IMR-90 (cell line): ENCODE data around the gene SNRPD3. TPM values are rescaled to one million over a fixed set of nuclear protein-coding genes. Genes with fewer than 3 reads are reported as not detected.

Source experiments
- ATAC-seq: fragments of 200-7000 bp; cut with Tn5 transposase; 2 replicates; pipeline ENCODE4 v1.9.1; 2020; ENCODE audit warnings: low read depth, mild to moderate bottlenecking, moderate library complexity
- BruUV-seq: library from RNA; stranded (reverse); fragments of 400-500 nt; replicated peaks from 2 replicates; lab custom pipeline; 2021; lab: Mats Ljungman, UMichigan
- CTCF ChIA-PET: fragments of 300-600 bp; formaldehyde crosslinking; extraction: SDS; loops from one replicate; lab custom pipeline; 2021; ENCODE audit warnings: antibody characterized with exemption; lab: Yijun Ruan, JAX
- POLR2A ChIA-PET: fragments of 300-600 bp; sonication (Branson Sonifier 250); formaldehyde crosslinking; loops from one replicate; lab custom pipeline; 2022; ENCODE audit warnings: antibody characterized with exemption; ENCODE audit not compliant: unreplicated experiment; lab: Charles Lee
- DNase-seq: peaks from one replicate; pipeline ENCODE4 v3.0.0; 2013
- H2AFZ ChIP-seq: replicated peaks from 2 replicates; pipeline ENCODE3; 2013; ENCODE audit warnings: low read length, mild to moderate bottlenecking; ENCODE audit not compliant: poor library complexity
- H2AK5ac ChIP-seq: 2 replicates; pipeline ENCODE4 v1.6.1; 2013; ENCODE audit warnings: low read depth, low read length, inconsistent platforms
- H2AK9ac ChIP-seq: replicated peaks from 2 replicates; pipeline ENCODE3; 2013; ENCODE audit warnings: mild to moderate bottlenecking, low read depth, low read length, moderate library complexity; ENCODE audit not compliant: poor library complexity
- H2BK120ac ChIP-seq: 2 replicates; pipeline ENCODE4 v1.6.1; 2013; ENCODE audit warnings: low read depth, low read length, inconsistent platforms
- H2BK15ac ChIP-seq: 3 replicates; pipeline ENCODE4 v1.6.1; 2013; ENCODE audit warnings: low read depth, low read length, inconsistent platforms
- H2BK20ac ChIP-seq: 2 replicates; pipeline ENCODE4 v1.6.1; 2013; ENCODE audit warnings: low read depth, mild to moderate bottlenecking, inconsistent platforms, low read length, moderate library complexity
- H2BK5ac ChIP-seq: 2 replicates; pipeline ENCODE4 v1.6.1; 2013; ENCODE audit warnings: mild to moderate bottlenecking, low read depth, low read length, inconsistent platforms; ENCODE audit not compliant: poor library complexity, severe bottlenecking
- H3K14ac ChIP-seq: replicated peaks from 2 replicates; pipeline ENCODE4 v1.6.1; 2013; ENCODE audit warnings: low read depth, low read length, inconsistent platforms
- H3K18ac ChIP-seq: 2 replicates; pipeline ENCODE4 v1.6.1; 2013; ENCODE audit warnings: low read depth, low read length, control low read depth
- H3K23ac ChIP-seq: 2 replicates; pipeline ENCODE4 v1.6.1; 2013; ENCODE audit warnings: low read depth, low read length, inconsistent platforms
- H3K27ac ChIP-seq: 2 replicates; pipeline ENCODE4 v1.5.1; 2013; ENCODE audit warnings: mild to moderate bottlenecking, control low read depth, low read length; ENCODE audit not compliant: insufficient read depth
- H3K27me3 ChIP-seq: 2 replicates; pipeline ENCODE4 v1.6.1; 2013; ENCODE audit warnings: low read length; ENCODE audit not compliant: control insufficient read depth, insufficient read depth
- H3K36me3 ChIP-seq: 2 replicates; pipeline ENCODE4 v1.6.1; 2013; ENCODE audit warnings: low read length, mixed read lengths; ENCODE audit not compliant: control insufficient read depth, insufficient read depth
- H3K4ac ChIP-seq: 2 replicates; pipeline ENCODE4 v1.6.1; 2013; ENCODE audit warnings: low read depth, low read length, inconsistent platforms
- H3K4me1 ChIP-seq: 2 replicates; pipeline ENCODE4 v1.6.1; 2013; ENCODE audit warnings: low read length, mixed read lengths; ENCODE audit not compliant: control insufficient read depth, insufficient read depth
- H3K4me2 ChIP-seq: 2 replicates; pipeline ENCODE4 v1.6.1; 2013; ENCODE audit warnings: low read depth, mild to moderate bottlenecking, control low read depth, low read length, moderate library complexity
- H3K4me3 ChIP-seq: 2 replicates; pipeline ENCODE4 v1.5.1; 2013; ENCODE audit warnings: low read depth, mild to moderate bottlenecking, control low read depth, low read length, moderate library complexity; ENCODE audit not compliant: insufficient read depth
- H3K56ac ChIP-seq: 2 replicates; pipeline ENCODE4 v1.6.1; 2013; ENCODE audit warnings: low read length, inconsistent platforms; ENCODE audit not compliant: insufficient read depth; ENCODE audit errors: extremely low read depth
- H3K79me1 ChIP-seq, 2 experiments: 2 replicates each; pipeline ENCODE4 v1.6.1; 2013; ENCODE audit warnings: low read length in 2 of 2, inconsistent platforms in 1 of 2, low read depth in 1 of 2
- H3K9ac ChIP-seq: 2 replicates; pipeline ENCODE4 v1.6.1; 2013; ENCODE audit warnings: low read depth, low read length, control low read depth
- H3K9me1 ChIP-seq: 2 replicates; pipeline ENCODE4 v1.6.1; 2013; ENCODE audit warnings: low read length, inconsistent platforms; ENCODE audit not compliant: insufficient read depth
- H3K9me3 ChIP-seq: 2 replicates; pipeline ENCODE4 v1.6.1; 2013; ENCODE audit warnings: low read length; ENCODE audit not compliant: control insufficient read depth, insufficient read depth
- H4K20me1 ChIP-seq: 2 replicates; pipeline ENCODE4 v1.6.1; 2013; ENCODE audit warnings: low read length, inconsistent platforms; ENCODE audit not compliant: insufficient read depth
- H4K5ac ChIP-seq: 2 replicates; pipeline ENCODE4 v1.6.1; 2013; ENCODE audit warnings: mild to moderate bottlenecking, low read depth, low read length, control low read depth
- H4K8ac ChIP-seq, 2 experiments: 2 replicates each; pipeline ENCODE4 v1.6.1; 2013; ENCODE audit warnings: low read depth in 2 of 2, low read length in 2 of 2, control low read depth in 1 of 2, inconsistent platforms in 1 of 2
- H4K91ac ChIP-seq: 2 replicates; pipeline ENCODE4 v1.6.1; 2013; ENCODE audit warnings: low read depth, low read length, inconsistent platforms; ENCODE audit not compliant: insufficient read depth
- CEBPB ChIP-seq: IDR thresholded peaks from 2 replicates; pipeline ENCODE4 v1.6.1; 2012; ENCODE audit warnings: low read depth, low read length, improper control_type of control experiment
- CHD1 ChIP-seq: IDR thresholded peaks from 2 replicates; pipeline ENCODE4 v1.6.1; 2012; ENCODE audit warnings: low read depth, low read length, improper control_type of control experiment
- MAFK ChIP-seq: IDR thresholded peaks from 2 replicates; pipeline ENCODE4 v1.6.1; 2012; ENCODE audit warnings: low read depth, low read length, improper control_type of control experiment
- POLR2A ChIP-seq: IDR thresholded peaks from 2 replicates; pipeline ENCODE4 v1.6.1; 2012; ENCODE audit warnings: mild to moderate bottlenecking, low read depth, low read length
- RAD21 ChIP-seq: IDR thresholded peaks from 2 replicates; pipeline ENCODE4 v1.6.1; 2012; ENCODE audit warnings: low read length, improper control_type of control experiment
- RFX5 ChIP-seq: IDR thresholded peaks from 2 replicates; pipeline ENCODE4 v1.8.0; 2012; ENCODE audit warnings: low read depth, mild to moderate bottlenecking, low read length, moderate library complexity
- WGBS, 2 experiments: methylation state at CpG; one replicate each; pipeline versions ENCODE4 v1.1.5 to v1.1.7; 2013; ENCODE audit warnings: missing lambda C conversion rate in 2 of 2; ENCODE audit not compliant: insufficient read length in 1 of 2; ENCODE audit errors: extremely low coverage in 2 of 2; 5-methylcytosine and 5-hydroxymethylcytosine counted together
- dilution Hi-C: fragments of 300-500 bp; cut with HindIII; formaldehyde crosslinking; loops from one replicate; pipeline ENCODE4 v1.14.3; 2018; ENCODE audit warnings: low sequenced_read_pairs; ENCODE audit not compliant: unreplicated experiment
- in situ Hi-C: fragments of 300-500 bp; cut with MboI; formaldehyde crosslinking; loops from 3 replicates; pipeline ENCODE4 v1.14.3; 2019; ENCODE audit warnings: low sequenced_read_pairs, inconsistent platforms, mixed read lengths
- intact Hi-C: fragments of 100-400 bp; cut with micrococcal nuclease; formaldehyde crosslinking; loops from 2 replicates; pipeline ENCODE4 v1.10.0; 2022
- polyA plus RNA-seq, 3 experiments: library from polyadenylated mRNA; depleted of rRNA; stranded (reverse); fragments of >200 nt; gene quantifications; 2 replicates each; pipeline ENCODE4 v1.2.3, GENCODE V29; 2012; ENCODE audit warnings: low replicate concordance in 1 of 3
- total RNA-seq: library from RNA; depleted of rRNA; stranded (reverse); fragments of >200 nt; gene quantifications from 2 replicates; pipeline ENCODE4 v1.2.3, GENCODE V29; 2012
- TF ChIP-seq, protein P1 (sequence below): conservative IDR thresholded peaks from 2 replicates; pipeline ENCODE4 v1.5.1; 2012; ENCODE audit warnings: mild to moderate bottlenecking, low read depth, low read length, improper control_type of control experiment

Gene SNRPD3
- total and polyA plus RNA-seq, 2 of the 4 experiments (the other 2 are of a cell fraction) = 158 to 283 TPM

DNA sequence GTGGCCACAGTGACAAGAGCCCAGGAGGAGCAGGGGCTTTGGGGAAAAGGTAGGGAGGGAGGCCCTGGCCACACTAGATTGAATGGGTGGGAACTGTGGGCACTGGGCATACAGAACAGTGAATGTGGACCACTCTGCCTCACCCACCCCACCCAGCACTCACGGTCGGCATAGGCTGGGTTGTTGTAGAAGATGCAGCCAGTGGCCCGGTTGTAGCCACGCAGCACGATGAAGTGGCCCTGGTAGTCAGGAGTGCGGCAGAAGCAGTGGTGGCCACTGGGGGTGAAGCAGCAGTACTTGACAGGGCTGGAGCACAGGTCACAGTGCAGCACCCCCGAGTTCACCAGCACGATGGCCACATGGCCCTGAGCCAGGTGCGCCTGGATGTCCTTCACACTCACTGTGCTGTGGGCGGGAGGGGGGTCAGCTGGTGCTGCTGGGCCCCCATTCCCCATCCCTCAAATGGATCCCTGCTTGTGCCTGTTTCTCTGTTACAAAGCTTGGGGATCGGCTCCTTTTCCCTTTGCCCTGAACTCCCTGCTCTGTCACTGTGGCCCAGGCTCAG is 12.0 kb upstream of the SNRPD3 start:
- ATAC-seq = no peak
- Histone ChIP-seq H4K5ac (no peak overlapping the region), H3K27ac (no peak overlapping the region), H2AFZ (no peak overlapping the region), H3K18ac (no peak overlapping the region), H3K9me1 (peaks cover 6% of the 10 kb centered on the region; the same call in 1 of the 2 replicates), H3K27me3 (no peaks in the 10 kb centered on the region), H3K4ac (no peak overlapping the region), H2BK20ac (no peak overlapping the region), H3K23ac (no peak overlapping the region), H4K20me1 (peaks cover 16% of the 10 kb centered on the region), H4K8ac (no peak overlapping the region), H2AK5ac (no peak overlapping the region), H3K4me3 (no peak overlapping the region), H3K9me3 (no peaks in the 10 kb centered on the region), H3K79me1 (peaks cover 6 to 50% of the 10 kb centered on the region in 2 experiments; a peak in 3 of 4 replicates), H3K14ac (no peak overlapping the region), H3K9ac (no peak overlapping the region), H2AK9ac (peak overlapping the region; percentile 83), H2BK5ac (no peak overlapping the region), H2BK120ac (no peak overlapping the region), H3K56ac (no peak overlapping the region), H3K4me2 (no peak overlapping the region), H3K4me1 (peaks cover 2% of the 10 kb centered on the region; the same call in 1 of the 2 replicates), H2BK15ac (no peak overlapping the region), H4K91ac (no peak overlapping the region), H3K36me3 (peaks cover 69% of the 10 kb centered on the region)
- CTCF ChIA-PET = no interaction called here
- POLR2A ChIA-PET = no interaction called here
- dilution Hi-C loops (no loop called here), intact Hi-C loops (no loop called here), in situ Hi-C loops (no loop called here)
- DNase-seq = no peak
- WGBS, 2 experiments = 97% methylated on average over 5 of the region's 11 CpGs; no CpG with 5 or more reads in 1 of the 2 experiments
- BruUV-seq = no TSS peak
- TF ChIP-seq RAD21 (no peak), RFX5 (no peak), MAFK (no peak), CEBPB (no peak), CHD1 (no peak), POLR2A (no peak)
- TF ChIP-seq, protein P1, sequence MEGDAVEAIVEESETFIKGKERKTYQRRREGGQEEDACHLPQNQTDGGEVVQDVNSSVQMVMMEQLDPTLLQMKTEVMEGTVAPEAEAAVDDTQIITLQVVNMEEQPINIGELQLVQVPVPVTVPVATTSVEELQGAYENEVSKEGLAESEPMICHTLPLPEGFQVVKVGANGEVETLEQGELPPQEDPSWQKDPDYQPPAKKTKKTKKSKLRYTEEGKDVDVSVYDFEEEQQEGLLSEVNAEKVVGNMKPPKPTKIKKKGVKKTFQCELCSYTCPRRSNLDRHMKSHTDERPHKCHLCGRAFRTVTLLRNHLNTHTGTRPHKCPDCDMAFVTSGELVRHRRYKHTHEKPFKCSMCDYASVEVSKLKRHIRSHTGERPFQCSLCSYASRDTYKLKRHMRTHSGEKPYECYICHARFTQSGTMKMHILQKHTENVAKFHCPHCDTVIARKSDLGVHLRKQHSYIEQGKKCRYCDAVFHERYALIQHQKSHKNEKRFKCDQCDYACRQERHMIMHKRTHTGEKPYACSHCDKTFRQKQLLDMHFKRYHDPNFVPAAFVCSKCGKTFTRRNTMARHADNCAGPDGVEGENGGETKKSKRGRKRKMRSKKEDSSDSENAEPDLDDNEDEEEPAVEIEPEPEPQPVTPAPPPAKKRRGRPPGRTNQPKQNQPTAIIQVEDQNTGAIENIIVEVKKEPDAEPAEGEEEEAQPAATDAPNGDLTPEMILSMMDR = no peak
